ENCODE measurements around the gene NEURL3.
"Not testable (repeated sequence)": the region's sequence is repeated elsewhere in the genome, so short reads cannot be mapped to it uniquely, and the experiment has no call there.

Gene NEURL3, protein sequence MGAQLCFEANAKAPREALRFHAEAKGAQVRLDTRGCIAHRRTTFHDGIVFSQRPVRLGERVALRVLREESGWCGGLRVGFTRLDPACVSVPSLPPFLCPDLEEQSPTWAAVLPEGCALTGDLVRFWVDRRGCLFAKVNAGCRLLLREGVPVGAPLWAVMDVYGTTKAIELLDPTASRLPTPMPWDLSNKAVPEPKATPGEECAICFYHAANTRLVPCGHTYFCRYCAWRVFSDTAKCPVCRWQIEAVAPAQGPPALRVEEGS

GRCh38 chr2:96505231-96505889, at the start of gene NEURL3:
Gene NEURL3, minus strand, starts transcription at chr2:96505357. Its CDS starts 71 bp downstream, at chr2:96505286.
- no peak for DNase-seq (ENCODE audit: low read depth)

DNA sequence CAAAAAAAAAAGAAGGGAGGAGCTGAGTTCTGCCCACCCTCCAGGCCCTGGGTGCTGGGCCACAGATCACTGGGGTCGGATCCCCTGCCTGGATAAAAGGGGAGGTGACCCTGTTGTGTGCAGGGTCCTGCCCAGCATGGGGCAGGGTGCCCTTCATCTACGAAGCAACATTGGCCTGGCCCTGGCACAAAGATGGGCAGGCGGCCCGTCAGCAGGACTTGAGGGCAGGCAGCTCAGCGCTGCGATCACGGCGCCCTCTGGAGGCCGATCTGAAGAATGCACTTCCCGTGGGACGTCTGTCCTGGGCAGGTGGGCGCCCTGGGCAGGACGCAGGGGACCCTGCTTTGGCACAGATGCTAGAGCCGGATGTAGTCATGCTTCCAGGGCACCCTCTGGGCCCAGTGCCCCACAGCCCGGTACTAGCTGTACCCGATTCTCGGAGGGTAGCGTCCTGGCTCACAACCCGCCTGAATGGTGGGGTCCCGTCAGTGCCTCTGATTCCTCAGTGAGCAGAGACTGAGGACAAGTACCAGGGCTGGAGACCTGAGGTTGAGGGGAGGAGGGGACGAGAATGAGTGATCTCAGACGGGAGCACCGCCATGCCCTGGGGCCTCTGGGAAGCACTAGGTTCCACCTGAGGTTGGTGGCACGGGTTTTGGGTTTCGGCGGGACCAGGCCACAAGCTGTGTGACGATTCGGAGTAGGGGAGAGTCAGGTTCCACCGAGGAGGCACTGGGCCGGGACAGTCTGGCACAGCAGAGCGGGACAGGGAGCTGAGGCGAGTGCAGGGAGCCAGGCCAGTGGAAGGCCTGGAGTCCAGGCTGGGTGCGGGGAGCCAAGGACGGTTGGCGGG, 49.4 kb upstream of the NEURL3 start:
- DNase-seq (ENCODE audit: low read depth): peak; percentile 58

DNA sequence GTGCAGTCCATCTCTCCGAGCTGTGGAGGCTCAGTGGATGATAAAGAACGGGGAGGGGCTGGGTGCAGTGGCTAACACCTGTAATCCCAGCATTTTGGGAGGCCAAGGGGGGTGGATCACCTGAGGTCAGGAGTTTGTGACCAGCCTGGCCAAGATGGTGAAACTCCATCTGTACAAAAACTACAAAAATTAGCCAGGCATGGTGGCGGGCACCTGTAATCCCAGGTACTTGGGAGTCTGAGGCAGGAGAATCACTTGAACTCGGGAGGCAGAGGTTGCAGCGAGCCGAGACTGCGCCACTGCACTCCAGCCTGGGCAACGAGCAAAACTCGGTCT, 48.8 kb upstream of the NEURL3 start:
- DNase-seq (ENCODE audit: low read depth): not testable (repeated sequence)

- no peak for DNase-seq (ENCODE audit: low read depth)
Measured at GRCh38 chr2:96553176-96553956, 48.2 kb upstream of the NEURL3 start.

GRCh38 chr2:96552315-96553175, 47.4 kb upstream of the NEURL3 start:
- DNase-seq (ENCODE audit: low read depth): no peak

DNA sequence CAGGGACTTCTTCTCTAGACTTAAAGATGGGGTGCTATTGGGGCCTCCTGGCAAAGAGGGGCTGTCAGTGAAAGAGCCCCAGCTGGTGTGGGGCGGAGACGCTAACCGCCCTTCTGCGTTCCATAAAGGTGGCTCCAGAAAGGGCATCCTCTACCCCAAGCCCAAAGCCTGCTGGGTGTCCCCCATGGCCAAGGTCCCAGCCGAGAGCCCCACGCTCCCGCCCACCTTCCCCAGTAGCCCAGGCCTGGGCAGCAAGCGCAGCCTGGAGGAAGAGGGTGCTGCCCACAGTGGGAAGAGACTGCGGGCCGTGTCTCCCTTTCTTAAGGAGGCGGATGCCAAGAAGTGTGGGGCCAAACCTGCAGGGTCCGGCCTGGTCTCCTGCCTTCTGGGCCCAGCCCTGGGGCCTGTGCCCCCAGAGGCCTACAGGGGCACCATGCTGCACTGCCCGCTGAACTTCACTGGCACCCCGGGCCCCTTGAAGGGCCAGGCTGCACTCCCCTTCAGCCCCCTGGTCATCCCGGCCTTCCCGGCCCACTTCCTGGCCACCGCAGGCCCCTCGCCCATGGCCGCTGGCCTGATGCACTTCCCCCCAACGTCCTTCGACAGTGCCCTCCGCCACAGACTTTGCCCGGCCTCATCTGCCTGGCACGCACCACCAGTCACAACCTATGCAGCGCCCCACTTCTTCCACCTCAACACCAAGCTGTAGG, 46.6 kb upstream of the NEURL3 start:
- no peak for DNase-seq (ENCODE audit: low read depth)

DNA sequence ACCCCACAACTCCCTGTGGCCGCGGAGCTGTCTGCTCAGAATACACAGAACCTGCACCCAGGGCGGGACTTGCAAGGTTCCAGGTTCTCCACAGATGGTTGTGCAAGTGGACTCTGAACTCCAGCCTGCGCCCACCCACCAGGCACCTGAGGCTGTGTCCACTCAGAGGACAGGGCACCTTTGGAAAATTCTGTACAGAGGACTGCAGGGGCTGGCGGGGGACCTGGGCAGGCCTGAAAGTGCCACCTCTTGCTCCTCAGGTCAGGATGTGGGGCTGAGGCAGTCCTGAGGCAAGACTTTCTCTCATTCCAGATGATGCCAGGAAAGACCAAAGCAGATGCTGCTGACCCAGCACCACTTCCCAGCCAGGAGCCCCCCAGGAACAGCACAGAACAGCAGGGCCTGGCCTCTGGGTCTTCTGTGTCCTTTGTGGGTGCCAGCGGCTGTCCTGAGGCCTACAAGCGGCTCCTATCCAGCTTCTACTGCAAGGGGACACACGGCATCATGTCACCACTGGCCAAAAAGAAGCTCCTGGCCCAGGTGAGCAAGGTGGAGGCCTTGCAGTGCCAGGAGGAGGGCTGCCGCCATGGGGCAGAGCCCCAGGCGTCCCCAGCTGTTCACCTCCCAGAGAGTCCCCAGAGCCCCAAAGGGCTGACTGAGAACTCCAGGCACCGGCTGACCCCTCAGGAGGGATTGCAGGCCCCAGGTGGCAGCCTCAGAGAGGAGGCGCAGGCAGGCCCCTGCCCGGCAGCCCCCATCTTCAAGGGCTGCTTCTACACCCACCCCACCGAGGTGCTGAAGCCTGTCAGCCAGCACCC, 45.8 kb upstream of the NEURL3 start:
- no peak for DNase-seq (ENCODE audit: low read depth)

GRCh38 chr2:96549967-96550786, 45.0 kb upstream of the NEURL3 start:
- DNase-seq (ENCODE audit: low read depth): no peak

- DNase-seq (ENCODE audit: low read depth): no peak
Measured at GRCh38 chr2:96549466-96549785, 44.3 kb upstream of the NEURL3 start.

- DNase-seq (ENCODE audit: low read depth): no peak
Measured at GRCh38 chr2:96548558-96549465, 43.7 kb upstream of the NEURL3 start.

DNA sequence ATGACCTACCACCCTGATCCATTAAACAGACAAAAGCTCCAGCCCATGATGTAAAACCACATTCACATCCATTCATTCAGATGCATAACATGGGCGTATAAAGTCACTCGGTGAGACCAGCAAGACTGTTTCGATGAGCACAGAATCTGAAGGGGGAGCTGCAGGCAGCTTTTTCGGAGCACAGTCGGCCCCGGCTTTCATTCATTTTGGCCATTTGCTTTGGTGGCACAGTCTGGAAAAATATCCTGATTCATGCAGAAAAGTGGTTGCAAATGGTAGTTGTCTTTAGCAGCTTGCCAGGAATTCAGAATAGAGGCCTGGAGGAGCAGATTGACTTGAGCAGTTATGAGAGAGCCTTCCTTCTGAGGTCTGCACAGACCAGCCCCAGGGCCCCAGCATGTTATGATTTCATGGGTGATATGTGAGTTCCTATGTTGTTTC, 42.6 kb upstream of the NEURL3 start:
- DNase-seq (ENCODE audit: low read depth): no peak

DNA sequence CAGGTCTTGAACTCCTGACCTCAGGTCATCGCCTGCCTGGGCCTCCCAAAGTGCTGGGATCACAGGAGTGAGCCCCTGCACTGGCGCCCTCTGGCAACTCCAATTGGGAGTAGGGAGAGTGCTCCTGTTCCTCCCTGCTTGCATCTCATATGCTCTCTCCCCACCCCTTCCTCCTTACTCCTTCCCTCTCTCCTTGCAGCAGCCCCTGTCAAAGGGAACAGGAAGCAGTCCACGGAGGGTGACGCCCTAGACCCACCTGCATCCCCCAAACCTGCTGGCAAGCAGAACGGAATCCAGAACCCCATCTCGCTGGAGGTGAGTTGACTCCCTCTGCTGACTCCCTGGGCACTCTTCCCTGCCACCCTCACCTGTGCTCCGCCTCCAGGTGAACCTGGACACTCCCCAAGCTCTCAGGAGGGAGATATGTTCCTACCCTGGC, 42.1 kb upstream of the NEURL3 start:
- no peak for DNase-seq (ENCODE audit: low read depth)

- DNase-seq (ENCODE audit: low read depth): no peak
Measured at GRCh38 chr2:96546797-96547196, 41.6 kb upstream of the NEURL3 start.

- DNase-seq (ENCODE audit: low read depth): no peak
Measured at GRCh38 chr2:96546321-96546720, 41.2 kb upstream of the NEURL3 start.

GRCh38 chr2:96542357-96542977, 37.3 kb upstream of the NEURL3 start:
- no peak for DNase-seq (ENCODE audit: low read depth)

DNA sequence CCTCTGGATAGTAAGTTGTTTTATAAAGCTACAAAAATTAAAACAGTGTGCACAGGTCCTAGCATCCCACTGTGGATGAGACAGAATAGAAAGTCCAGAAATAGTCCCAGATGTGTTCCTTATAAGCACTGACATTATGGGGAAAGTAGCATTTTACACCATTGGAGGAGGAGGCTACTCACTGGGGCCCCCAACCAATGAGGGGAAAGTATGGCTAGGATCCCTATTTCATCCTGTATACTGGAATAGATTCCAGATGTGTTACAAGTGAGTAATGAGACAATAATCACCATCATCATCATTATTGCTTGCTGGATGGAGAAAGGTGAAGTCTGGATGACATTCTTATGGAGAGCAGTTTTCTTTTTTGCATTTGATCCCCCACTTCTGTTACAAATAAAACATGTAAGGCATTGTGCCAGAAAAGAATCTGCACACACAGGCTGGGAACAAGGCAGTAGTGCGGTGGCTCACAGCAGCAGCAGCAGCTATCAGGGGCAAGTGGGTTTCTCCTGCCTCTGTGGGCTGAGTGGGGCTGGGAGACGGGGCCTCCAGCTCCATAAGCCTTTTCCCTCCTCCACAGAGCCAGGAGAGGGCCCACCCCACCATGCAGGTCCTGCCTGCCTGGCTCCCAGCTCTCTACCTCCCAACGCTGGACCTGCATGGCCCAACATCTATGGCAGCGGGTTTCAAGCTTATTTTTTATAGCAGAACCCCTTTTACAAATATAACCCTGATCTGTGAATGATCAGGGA, 36.4 kb upstream of the NEURL3 start:
- no peak for DNase-seq (ENCODE audit: low read depth)

- DNase-seq (ENCODE audit: low read depth): no peak
Measured at GRCh38 chr2:96540136-96540535, 35.0 kb upstream of the NEURL3 start.
